ENCODE data around the gene TTR. TPM values are rescaled to one million over a fixed set of nuclear protein-coding genes. Genes with fewer than 3 reads are reported as not detected.

Gene TTR
- total and polyA plus RNA-seq, 2 of the 13 experiments (the other 11 are each of a cell fraction or from before 2014, with no cell fraction given) = 91.3 to 496 TPM

GRCh38 chr18:31566576-31567306 lies 24.9 kb upstream of the TTR start (continued):
- TF ChIP-seq BRD4 (CRISPR knock-in tag; IDR thresholded peaks at IDR 0.05) = no peak
- TF ChIP-seq HNF4A (CRISPR knock-in tag; IDR thresholded peaks at IDR 0.05) = peak; percentile 85
- TF ChIP-seq ZBTB33 (CRISPR knock-in tag; IDR thresholded peaks at IDR 0.05) = no peak
- peak; percentile 46; the same call in 1 of the 2 replicates for TF ChIP-seq ELF3 (CRISPR knock-in tag; IDR thresholded peaks at IDR 0.05)
- TF ChIP-seq MAFK (conservative IDR thresholded peaks at IDR 0.05 in 1 of 2, IDR thresholded peaks at IDR 0.05 in 1 of 2; ENCODE audit: low read length in 2 of 2) = 0 out of 4 replicates have a peak, but pooled peaks have one; percentile 12 to 16
- TF ChIP-seq ZNF609 (CRISPR knock-in tag; IDR thresholded peaks at IDR 0.05; ENCODE audit: borderline replicate concordance) = peak; percentile 34; the same call in 1 of the 2 replicates
- TF ChIP-seq ZNF460 (CRISPR knock-in tag; IDR thresholded peaks at IDR 0.05; ENCODE audit: borderline replicate concordance) = no peak
- TF ChIP-seq ZNF782 (CRISPR knock-in tag; IDR thresholded peaks at IDR 0.05; ENCODE audit: borderline replicate concordance) = no peak
- no peak for TF ChIP-seq ARID3A (IDR thresholded peaks at IDR 0.05; ENCODE audit: low read depth, low read length)
- TF ChIP-seq ZBTB43 (CRISPR knock-in tag; conservative IDR thresholded peaks at IDR 0.05) = no peak
- no peak for TF ChIP-seq ZNF776 (CRISPR knock-in tag; IDR thresholded peaks at IDR 0.05)
- TF ChIP-seq ERF (CRISPR knock-in tag; IDR thresholded peaks at IDR 0.05) = no peak
- peak; percentile 40; the same call in 1 of the 2 replicates for TF ChIP-seq HMG20A (CRISPR knock-in tag; IDR thresholded peaks at IDR 0.05; ENCODE audit: borderline replicate concordance)
- TF ChIP-seq ZNF768 (CRISPR knock-in tag; IDR thresholded peaks at IDR 0.05) = no peak
- TF ChIP-seq ZFP1 (CRISPR knock-in tag; IDR thresholded peaks at IDR 0.05) = no peak
- no peak for TF ChIP-seq ZNF180 (CRISPR knock-in tag; IDR thresholded peaks at IDR 0.05; ENCODE audit: borderline replicate concordance, low read depth)
- TF ChIP-seq EHMT2 (IDR thresholded peaks at IDR 0.05; ENCODE audit: borderline replicate concordance, low read depth, low read length) = no peak
- no peak for TF ChIP-seq ZNF362 (CRISPR knock-in tag; IDR thresholded peaks at IDR 0.05; ENCODE audit: borderline replicate concordance)

Data from HepG2 (cell line).